ENCODE measurements around the gene FAM110A. TPM values are rescaled to one million over a fixed set of nuclear protein-coding genes. Genes with fewer than 3 reads are reported as not detected.

FAM110A gene
- total and polyA plus RNA-seq, 2 donors (not counting 3 experiments of a cell fraction or from before 2014, with no cell fraction given): 4.6 to 5.4 TPM

GRCh38 chr20:878511-879307 lies 45.2 kb downstream of the FAM110A start:
- CTCF ChIA-PET: interaction anchor here (0.9 kb wide), 1 partner anchor 60 kb away, joined by 4 read pairs; no protein-coding TSS in a partner anchor
- FAIRE-seq: peak; percentile 68
- H3K4me3 ChIP-seq (replicated peaks in 1 of 3; ENCODE audit: insufficient read depth in 1 of 3, low read depth in 1 of 3, low read length in 3 of 3): no peak overlapping the region
- no peaks in the 10 kb centered on the region for H3K9me1 ChIP-seq (replicated peaks; ENCODE audit: control insufficient read depth, extremely low read depth, insufficient read depth, low read length)
- no TSS peak for BruUV-seq (replicated peaks)
- dilution Hi-C loops (cut with MboI; ENCODE audit: extremely low pct_ligation_motif_present, low sequenced_read_pairs) (no loop called here), intact Hi-C loops (cut with micrococcal nuclease) (no loop called here)
- H4K20me1 ChIP-seq (replicated peaks; ENCODE audit: control insufficient read depth, extremely low read depth, insufficient read depth, low read length): no peaks in the 10 kb centered on the region
- no peak overlapping the region for H3K9ac ChIP-seq (replicated peaks; ENCODE audit: extremely low read depth, insufficient read depth, low read length)
- H2AFZ ChIP-seq (ENCODE audit: low read depth, low read length): no peak overlapping the region
- H3K4me1 ChIP-seq (ENCODE audit: control insufficient read depth, extremely low read depth, insufficient read depth, low read length): no peaks in the 10 kb centered on the region
- no peaks in the 10 kb centered on the region for H3K36me3 ChIP-seq (ENCODE audit: control insufficient read depth in 2 of 2, extremely low read depth in 1 of 2, insufficient read depth in 2 of 2, low read length in 2 of 2)
- no peak overlapping the region for H3K27ac ChIP-seq (ENCODE audit: insufficient read depth, low read depth, low read length)
- H3K27me3 ChIP-seq (ENCODE audit: control insufficient read depth in 2 of 2, insufficient read depth in 2 of 2, low read length in 2 of 2): no peaks in the 10 kb centered on the region
- peak; percentile 20 for DNase-seq (ENCODE audit: low read depth, low spot score)
- POLR2A ChIA-PET: no interaction called here
- TF ChIP-seq POLR2A (IDR thresholded peaks at IDR 0.05; ENCODE audit: low read depth, low read length) (no peak), POLR2AphosphoS5 (IDR thresholded peaks at IDR 0.05; ENCODE audit: insufficient read depth, low read depth, low read length) (no peak), GATA2 (IDR thresholded peaks at IDR 0.05; ENCODE audit: insufficient read depth, insufficient read length, low read depth, low read length) (no peak), EZH2 (IDR thresholded peaks at IDR 0.05; ENCODE audit: borderline replicate concordance, low read depth, low read length, severe bottlenecking) (no peak), MYC (IDR thresholded peaks at IDR 0.05; ENCODE audit: low read depth, low read length) (no peak), CTCF (IDR thresholded peaks at IDR 0.05; ENCODE audit: extremely low read depth in 1 of 2, insufficient read depth in 1 of 2, low read depth in 1 of 2, low read length in 2 of 2) (no peak), MAX (IDR thresholded peaks at IDR 0.05; ENCODE audit: insufficient read depth, insufficient read length) (no peak), JUN (IDR thresholded peaks at IDR 0.05; ENCODE audit: borderline replicate concordance, insufficient read depth, insufficient read length, low read depth) (no peak), FOS (IDR thresholded peaks at IDR 0.05; ENCODE audit: borderline replicate concordance, insufficient read depth, low read length) (no peak)
- no peaks in the 10 kb centered on the region for H3K79me2 ChIP-seq (ENCODE audit: control insufficient read depth, insufficient read depth, low read length)
- H3K4me2 ChIP-seq (ENCODE audit: insufficient read depth, low read length): no peak overlapping the region
- no peaks in the 10 kb centered on the region for H3K9me3 ChIP-seq (replicated peaks; ENCODE audit: control insufficient read depth, insufficient read depth, low read length)
